ENCODE data around the gene MPP2.

GRCh38 chr17:43950554-43950953, 43.2 kb upstream of the MPP2 start:
- TF ChIP-seq, protein P1, sequence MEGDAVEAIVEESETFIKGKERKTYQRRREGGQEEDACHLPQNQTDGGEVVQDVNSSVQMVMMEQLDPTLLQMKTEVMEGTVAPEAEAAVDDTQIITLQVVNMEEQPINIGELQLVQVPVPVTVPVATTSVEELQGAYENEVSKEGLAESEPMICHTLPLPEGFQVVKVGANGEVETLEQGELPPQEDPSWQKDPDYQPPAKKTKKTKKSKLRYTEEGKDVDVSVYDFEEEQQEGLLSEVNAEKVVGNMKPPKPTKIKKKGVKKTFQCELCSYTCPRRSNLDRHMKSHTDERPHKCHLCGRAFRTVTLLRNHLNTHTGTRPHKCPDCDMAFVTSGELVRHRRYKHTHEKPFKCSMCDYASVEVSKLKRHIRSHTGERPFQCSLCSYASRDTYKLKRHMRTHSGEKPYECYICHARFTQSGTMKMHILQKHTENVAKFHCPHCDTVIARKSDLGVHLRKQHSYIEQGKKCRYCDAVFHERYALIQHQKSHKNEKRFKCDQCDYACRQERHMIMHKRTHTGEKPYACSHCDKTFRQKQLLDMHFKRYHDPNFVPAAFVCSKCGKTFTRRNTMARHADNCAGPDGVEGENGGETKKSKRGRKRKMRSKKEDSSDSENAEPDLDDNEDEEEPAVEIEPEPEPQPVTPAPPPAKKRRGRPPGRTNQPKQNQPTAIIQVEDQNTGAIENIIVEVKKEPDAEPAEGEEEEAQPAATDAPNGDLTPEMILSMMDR (IDR thresholded peaks at IDR 0.05; ENCODE audit: poor library complexity, severe bottlenecking) = no peak
- no peak for TF ChIP-seq POLR2AphosphoS5 (IDR thresholded peaks at IDR 0.05)
- TF ChIP-seq SMC3 (conservative IDR thresholded peaks at IDR 0.05; ENCODE audit: poor library complexity) = no peak
